Activated T-helper 2 cell treated with anti-CD3 and anti-CD28 coated beads, Interferon-gamma antibody, Interleukin-2, Interleukin-4, amounts not matched to agents 10 μg/mL and 5 μg/mL and 100 μg/mL, durations not matched to agents 14 hours and 24 hours and 36 hours (primary cell): ENCODE measurements around the gene UBAC2. TPM values are rescaled to one million over a fixed set of nuclear protein-coding genes. Genes with fewer than 3 reads are reported as not detected.
"Not testable (repeated sequence)": the region's sequence is repeated elsewhere in the genome, so short reads cannot be mapped to it uniquely, and the experiment has no call there.

Source experiments
- DNase-seq: peaks from one replicate; pipeline ENCODE4 v3.0.0; 2021; ENCODE audit warnings: low spot score
- H3K27ac Mint-ChIP-seq: one replicate; pipeline ENCODE4 v1.8.0; 2021; ENCODE audit warnings: mixed read lengths
- H3K27me3 Mint-ChIP-seq: one replicate; pipeline ENCODE4 v1.8.0; 2021; ENCODE audit warnings: low read depth, mixed read lengths
- H3K36me3 Mint-ChIP-seq: one replicate; pipeline ENCODE4 v1.8.0; 2021; ENCODE audit warnings: low read depth, mixed read lengths
- H3K4me1 Mint-ChIP-seq: one replicate; pipeline ENCODE4 v1.8.0; 2021; ENCODE audit warnings: low read depth, mixed read lengths
- H3K4me3 Mint-ChIP-seq: one replicate; pipeline ENCODE4 v1.8.0; 2021; ENCODE audit warnings: low read depth, mild to moderate bottlenecking, moderate library complexity, mixed read lengths
- H3K9me3 Mint-ChIP-seq: one replicate; pipeline ENCODE4 v1.8.0; 2021; ENCODE audit warnings: mixed read lengths
- intact Hi-C: fragments of 100-400 bp; cut with micrococcal nuclease; formaldehyde crosslinking; loops from one replicate; pipeline ENCODE4 v1.15.1; 2023
- total RNA-seq: library from RNA; stranded (reverse); gene quantifications from 2 replicates; pipeline ENCODE4 v1.2.3, GENCODE V29; 2022

UBAC2 gene
- total RNA-seq, 1 donor from 2014 or later, result 55.1 TPM

- Mint-ChIP-seq H3K36me3 (peaks cover 66% of the 10 kb centered on the region), H3K9me3 (no peaks in the 10 kb centered on the region), H3K4me3 (no peak overlapping the region), H3K4me1 (peaks cover 56% of the 10 kb centered on the region), H3K27ac (no peak overlapping the region), H3K27me3 (no peaks in the 10 kb centered on the region)
- no peak for DNase-seq
- intact Hi-C loops, result loop anchor here (10.0 kb wide), 1 partner anchor 296 kb away; the partner anchor contains the start of gene TM9SF2
Observed at GRCh38 chr13:99208845-99209527, 8.3 kb downstream of the UBAC2 start.

DNA sequence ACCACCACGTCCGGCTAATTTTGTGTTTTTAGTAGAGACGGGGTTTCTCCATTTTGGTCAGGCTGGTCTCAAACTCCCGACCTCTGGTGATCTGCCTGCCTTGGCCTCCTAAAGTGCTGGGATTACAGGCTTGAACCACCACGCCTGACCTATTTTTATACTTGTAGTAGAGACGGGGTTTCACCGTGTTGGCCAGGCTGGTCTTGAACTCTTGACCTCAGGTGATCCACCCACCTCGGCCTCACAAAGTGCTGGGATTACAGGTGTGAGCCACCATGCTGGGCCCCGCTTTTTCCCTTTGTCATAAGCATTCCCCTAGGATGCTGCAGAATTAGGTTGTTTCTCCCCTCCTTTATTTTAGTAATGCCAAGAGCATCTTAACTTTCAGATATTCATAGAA lies 10.0 kb downstream of the UBAC2 start:
- DNase-seq, H3K9me3 Mint-ChIP-seq, H3K27me3 Mint-ChIP-seq, H3K4me3 Mint-ChIP-seq, H3K27ac Mint-ChIP-seq: not testable (repeated sequence)
- Mint-ChIP-seq H3K4me1 (peaks cover 56% of the 10 kb centered on the region), H3K36me3 (peaks cover 57% of the 10 kb centered on the region)
- intact Hi-C loops, result loop anchor here (5.0 to 10.0 kb wide), 2 partner anchors 636 to 1182 kb away; partner anchors contain the start of gene STK24

DNA sequence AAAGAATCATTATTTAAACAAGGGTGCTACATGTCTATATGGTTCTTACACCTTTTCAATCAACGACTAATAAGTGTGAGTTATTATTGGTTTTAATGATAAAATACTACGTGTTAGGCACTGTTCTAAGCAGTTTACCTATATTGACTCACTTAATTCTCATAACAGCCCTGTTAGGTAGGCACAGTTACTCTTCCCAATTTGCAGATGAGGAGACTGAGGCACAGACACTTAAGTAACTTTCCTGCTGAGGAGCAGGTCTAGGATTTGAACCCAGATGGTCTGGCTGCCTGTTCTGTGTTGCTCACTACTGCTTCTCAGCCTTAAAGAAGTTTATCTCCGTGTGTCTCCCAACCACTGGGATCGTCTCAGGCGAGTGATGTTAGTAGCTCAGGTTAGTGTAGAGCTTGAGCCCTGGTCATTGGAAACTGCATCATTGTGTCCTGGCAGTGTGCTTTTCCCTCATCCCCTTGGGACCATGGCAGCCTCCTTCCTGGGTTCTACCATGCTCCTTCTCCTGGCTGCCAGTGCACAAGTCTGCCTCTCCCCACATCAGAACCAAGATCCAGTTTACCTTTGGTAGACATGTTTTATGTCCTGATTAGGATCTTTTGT lies 10.9 kb downstream of the UBAC2 start:
- Mint-ChIP-seq H3K27me3 (no peaks in the 10 kb centered on the region), H3K9me3 (no peaks in the 10 kb centered on the region), H3K27ac (no peak overlapping the region), H3K4me1 (peaks cover 54% of the 10 kb centered on the region), H3K36me3 (peaks cover 50% of the 10 kb centered on the region), H3K4me3 (no peak overlapping the region)
- no peak for DNase-seq
- intact Hi-C loops, result loop anchor here (5.0 to 10.0 kb wide), 2 partner anchors 637 to 1181 kb away; partner anchors contain the start of gene STK24

DNA sequence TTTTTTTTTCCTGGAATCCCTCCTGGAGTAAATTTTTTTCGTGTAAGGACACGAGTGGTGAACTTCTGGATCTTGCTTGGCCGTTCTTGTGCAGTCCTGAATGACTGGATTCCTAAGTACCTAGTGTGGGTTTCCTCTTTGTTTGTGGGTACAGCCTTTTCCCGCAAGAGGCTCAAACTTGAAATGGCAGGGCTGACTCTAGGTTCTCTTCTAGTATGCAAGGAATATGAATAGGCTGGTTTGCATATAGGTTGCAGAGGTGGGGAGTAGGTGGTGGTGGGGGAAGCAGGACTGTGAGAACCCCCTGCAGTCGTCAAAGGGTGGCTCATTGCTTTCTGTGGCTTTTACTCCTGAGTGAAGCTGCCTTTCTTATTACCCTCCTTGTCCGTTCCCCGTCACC lies 13.6 kb downstream of the UBAC2 start:
- Mint-ChIP-seq H3K4me3 (peak overlapping the region; percentile 67), H3K27me3 (no peaks in the 10 kb centered on the region), H3K36me3 (peaks cover 46% of the 10 kb centered on the region), H3K27ac (peak overlapping the region; percentile 93), H3K4me1 (peaks cover 61% of the 10 kb centered on the region), H3K9me3 (no peaks in the 10 kb centered on the region)
- no peak for DNase-seq
- intact Hi-C loops, result loop anchor here (1.0 to 10.0 kb wide), 9 partner anchors 10 to 1178 kb away; partner anchors contain the start of gene STK24

GRCh38 chr13:99214731-99215130 lies 14.1 kb downstream of the UBAC2 start:
- intact Hi-C loops, result loop anchor here (1.0 to 10.0 kb wide), 11 partner anchors 10 to 1178 kb away; partner anchors contain the start of genes GPR18 and STK24
- H3K27me3 Mint-ChIP-seq, result no peaks in the 10 kb centered on the region
- H3K36me3 Mint-ChIP-seq, result peaks cover 46% of the 10 kb centered on the region
- peak overlapping the region; percentile 93 for H3K27ac Mint-ChIP-seq
- no peaks in the 10 kb centered on the region for H3K9me3 Mint-ChIP-seq
- H3K4me1 Mint-ChIP-seq, result peaks cover 64% of the 10 kb centered on the region
- peak overlapping the region; percentile 67 for H3K4me3 Mint-ChIP-seq
- DNase-seq, result no peak

DNA sequence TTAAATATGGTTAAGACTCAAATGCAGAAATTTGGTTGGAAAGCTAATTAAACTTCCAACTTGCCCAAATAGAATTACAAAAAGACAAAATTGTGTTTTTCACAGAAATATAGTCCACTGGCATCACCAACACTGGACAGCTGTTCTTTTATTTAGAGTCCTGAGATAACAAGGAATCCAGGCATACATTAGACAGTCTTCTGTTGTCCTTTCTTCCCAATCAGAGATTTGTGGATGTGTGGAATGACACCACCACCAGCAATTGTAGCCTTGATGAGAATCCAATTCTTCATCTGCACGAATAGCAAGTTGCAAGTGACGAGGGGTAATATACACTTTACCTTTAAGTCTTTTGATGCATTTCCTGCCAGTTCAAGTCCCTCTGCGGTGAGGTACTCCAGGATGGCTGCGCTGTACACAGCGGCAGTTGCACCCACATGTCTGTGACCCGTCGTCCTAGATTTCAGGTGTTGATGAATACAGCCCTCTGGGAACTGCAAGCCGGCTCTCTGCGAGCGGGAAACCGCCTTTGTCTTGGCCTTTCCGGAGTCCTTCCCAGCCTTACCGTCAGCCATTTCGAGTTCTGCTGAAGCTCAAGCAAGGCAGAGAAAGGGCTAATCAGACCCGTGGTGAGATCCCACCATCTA lies 14.7 kb downstream of the UBAC2 start:
- Mint-ChIP-seq H3K9me3 (no peaks in the 10 kb centered on the region), H3K27ac (peak overlapping the region; percentile 93), H3K36me3 (peaks cover 46% of the 10 kb centered on the region), H3K4me3 (peak overlapping the region; percentile 67), H3K4me1 (peaks cover 67% of the 10 kb centered on the region), H3K27me3 (no peaks in the 10 kb centered on the region)
- peak; percentile 59 for DNase-seq
- intact Hi-C loops, result loop anchor here (1.0 to 10.0 kb wide), 7 partner anchors 23 to 641 kb away; partner anchors contain the start of genes GPR18 and STK24

GRCh38 chr13:99217461-99218110 lies 16.9 kb downstream of the UBAC2 start:
- DNase-seq, result no peak
- intact Hi-C loops, result loop anchor here (10.0 kb wide), 1 partner anchor 643 kb away; the partner anchor contains the start of gene STK24
- peaks cover 37% of the 10 kb centered on the region for H3K36me3 Mint-ChIP-seq
- peak overlapping the region; percentile 66 for H3K27ac Mint-ChIP-seq
- H3K9me3 Mint-ChIP-seq, result no peaks in the 10 kb centered on the region
- no peaks in the 10 kb centered on the region for H3K27me3 Mint-ChIP-seq
- peaks cover 72% of the 10 kb centered on the region for H3K4me1 Mint-ChIP-seq
- peak overlapping the region; percentile 53 for H3K4me3 Mint-ChIP-seq

- Mint-ChIP-seq H3K27ac (peak overlapping the region; percentile 90), H3K27me3 (no peaks in the 10 kb centered on the region), H3K4me3 (peak overlapping the region; percentile 69), H3K36me3 (peaks cover 42% of the 10 kb centered on the region), H3K9me3 (peaks cover 2% of the 10 kb centered on the region), H3K4me1 (peaks cover 76% of the 10 kb centered on the region)
- intact Hi-C loops, result loop anchor here (10.0 kb wide), 1 partner anchor 643 kb away; the partner anchor contains the start of gene STK24
- DNase-seq, result no peak
Observed at GRCh38 chr13:99218126-99218525, 17.5 kb downstream of the UBAC2 start.

DNA sequence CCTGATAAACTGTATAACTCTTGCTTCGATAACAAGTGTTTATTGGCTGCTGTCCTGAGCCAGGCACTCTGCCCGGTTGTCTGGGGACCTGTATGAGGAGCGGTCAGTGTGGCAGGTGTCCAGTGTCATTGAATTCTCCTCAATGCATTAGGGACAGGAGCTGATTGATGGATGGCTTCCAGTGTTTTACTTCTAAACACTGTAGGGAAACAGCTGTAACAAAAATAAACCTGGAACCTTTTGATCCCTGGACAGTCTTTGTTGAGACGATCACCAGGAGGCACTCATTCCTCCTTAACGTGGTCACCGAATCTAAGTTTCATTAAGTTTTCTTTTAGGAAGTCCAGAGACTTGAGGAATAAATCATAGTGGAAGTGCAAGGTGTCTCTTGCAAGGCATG lies 17.9 kb downstream of the UBAC2 start:
- peaks cover 6% of the 10 kb centered on the region for H3K9me3 Mint-ChIP-seq
- H3K27ac Mint-ChIP-seq, result peak overlapping the region; percentile 90
- H3K4me1 Mint-ChIP-seq, result peaks cover 81% of the 10 kb centered on the region
- DNase-seq, result no peak
- H3K4me3 Mint-ChIP-seq, result peak overlapping the region; percentile 69
- no peaks in the 10 kb centered on the region for H3K27me3 Mint-ChIP-seq
- H3K36me3 Mint-ChIP-seq, result peaks cover 46% of the 10 kb centered on the region
- intact Hi-C loops, result loop anchor here (10.0 kb wide), 1 partner anchor 644 kb away; the partner anchor contains the start of gene STK24

DNA sequence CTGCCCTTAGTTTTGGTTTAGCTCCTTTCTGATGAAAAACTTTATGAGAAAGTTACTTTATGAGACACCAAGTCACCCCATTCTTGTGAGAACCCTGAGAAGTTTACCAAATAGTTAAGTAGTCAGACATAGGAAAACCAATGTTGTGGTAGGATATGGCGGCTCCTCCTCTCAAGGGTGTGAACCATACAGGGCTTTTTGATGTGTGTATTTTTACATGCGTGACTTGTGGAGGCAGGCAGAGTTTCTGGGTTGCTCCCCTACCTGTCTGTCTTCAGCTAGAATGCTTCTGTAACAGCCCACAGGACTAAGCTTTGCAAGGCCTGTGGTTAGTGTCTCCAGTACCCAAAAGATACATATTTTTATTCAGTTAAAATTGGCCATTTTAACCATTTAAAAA lies 18.3 kb downstream of the UBAC2 start:
- peaks cover 49% of the 10 kb centered on the region for H3K36me3 Mint-ChIP-seq
- peak overlapping the region; percentile 90 for H3K27ac Mint-ChIP-seq
- DNase-seq, result peak; percentile 64
- no peaks in the 10 kb centered on the region for H3K27me3 Mint-ChIP-seq
- peak overlapping the region; percentile 69 for H3K4me3 Mint-ChIP-seq
- H3K4me1 Mint-ChIP-seq, result peaks cover 83% of the 10 kb centered on the region
- intact Hi-C loops, result loop anchor here (1.0 to 10.0 kb wide), 3 partner anchors 9 to 644 kb away; partner anchors contain the start of gene STK24
- peaks cover 7% of the 10 kb centered on the region for H3K9me3 Mint-ChIP-seq

DNA sequence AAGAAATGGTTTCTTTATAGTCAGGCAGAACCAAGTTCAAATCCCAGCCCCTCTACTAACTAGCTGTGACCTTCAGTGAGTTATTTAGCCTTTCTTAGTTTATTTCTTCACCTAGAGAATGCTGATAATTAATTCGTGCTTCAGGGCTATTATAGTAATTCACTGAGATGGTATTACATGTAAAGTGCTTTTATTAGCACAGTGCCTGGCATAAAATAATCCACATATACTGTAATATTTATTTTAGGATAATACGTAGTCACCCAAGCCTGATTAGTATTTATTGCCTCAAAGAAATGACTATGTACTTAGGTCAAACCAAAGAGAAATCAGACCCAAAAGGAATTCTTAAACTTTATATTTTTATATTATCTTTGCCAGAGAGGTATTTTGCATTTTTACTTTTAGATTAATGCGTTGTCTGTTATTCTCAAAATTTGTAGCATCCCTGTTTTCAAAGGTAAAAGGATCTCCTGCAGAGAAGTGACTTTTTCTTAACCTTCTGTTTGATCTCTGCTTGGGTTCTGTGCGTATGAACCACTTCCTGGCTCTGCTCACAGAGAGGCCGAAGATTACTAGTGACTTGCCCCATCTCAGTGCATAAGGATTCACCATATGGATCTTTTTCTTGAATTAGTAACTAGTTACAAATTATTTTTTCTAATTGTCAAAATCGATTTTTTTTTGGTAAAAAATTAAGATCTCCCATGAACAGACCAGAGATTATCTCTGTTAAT lies 19.7 kb downstream of the UBAC2 start:
- Mint-ChIP-seq H3K4me3 (peak overlapping the region; percentile 54), H3K27ac (peak overlapping the region; percentile 73), H3K36me3 (peaks cover 53% of the 10 kb centered on the region), H3K9me3 (peaks cover 7% of the 10 kb centered on the region), H3K4me1 (peaks cover 78% of the 10 kb centered on the region), H3K27me3 (no peaks in the 10 kb centered on the region)
- intact Hi-C loops, result no loop called here
- DNase-seq, result no peak
